Measurements from ENCODE around the gene SLC35A5. TPM values are rescaled to one million over a fixed set of nuclear protein-coding genes. Genes with fewer than 3 reads are reported as not detected.

The SLC35A5 gene
- total RNA-seq, 1 experiment from 2014 or later, result 20.4 TPM

- peaks cover 5% of the 10 kb centered on the region for H3K4me1 ChIP-seq (ENCODE audit: insufficient read depth, low read length, poor library complexity, severe bottlenecking)
- no TSS peak for BruUV-seq (replicated peaks)
Observed at GRCh38 chr3:112602217-112602838, 40.5 kb downstream of the SLC35A5 start.

DNA sequence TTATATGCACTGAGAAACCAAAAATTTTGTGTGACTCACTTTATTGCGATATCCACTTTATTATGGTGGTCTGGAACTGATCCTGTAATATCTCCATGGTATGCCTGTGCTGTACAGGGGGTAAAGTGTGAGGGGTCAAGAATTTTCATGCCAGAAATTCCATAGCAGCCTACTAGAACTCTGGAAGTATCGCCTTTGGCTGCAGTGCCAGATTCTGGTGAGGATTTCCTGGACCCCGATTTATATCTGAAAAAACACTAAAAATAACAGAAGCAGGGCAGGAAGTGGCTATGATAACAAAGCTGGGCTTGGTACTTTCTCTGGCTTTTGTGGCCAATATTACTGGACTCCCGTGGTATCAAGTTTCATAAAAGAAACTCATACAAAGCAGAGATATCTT is 42.7 kb downstream of the SLC35A5 start:
- no peak for TF ChIP-seq EZH2 (IDR thresholded peaks at IDR 0.05; ENCODE audit: borderline replicate concordance, low read depth, low read length, poor library complexity, severe bottlenecking)
- TF ChIP-seq, protein P1, sequence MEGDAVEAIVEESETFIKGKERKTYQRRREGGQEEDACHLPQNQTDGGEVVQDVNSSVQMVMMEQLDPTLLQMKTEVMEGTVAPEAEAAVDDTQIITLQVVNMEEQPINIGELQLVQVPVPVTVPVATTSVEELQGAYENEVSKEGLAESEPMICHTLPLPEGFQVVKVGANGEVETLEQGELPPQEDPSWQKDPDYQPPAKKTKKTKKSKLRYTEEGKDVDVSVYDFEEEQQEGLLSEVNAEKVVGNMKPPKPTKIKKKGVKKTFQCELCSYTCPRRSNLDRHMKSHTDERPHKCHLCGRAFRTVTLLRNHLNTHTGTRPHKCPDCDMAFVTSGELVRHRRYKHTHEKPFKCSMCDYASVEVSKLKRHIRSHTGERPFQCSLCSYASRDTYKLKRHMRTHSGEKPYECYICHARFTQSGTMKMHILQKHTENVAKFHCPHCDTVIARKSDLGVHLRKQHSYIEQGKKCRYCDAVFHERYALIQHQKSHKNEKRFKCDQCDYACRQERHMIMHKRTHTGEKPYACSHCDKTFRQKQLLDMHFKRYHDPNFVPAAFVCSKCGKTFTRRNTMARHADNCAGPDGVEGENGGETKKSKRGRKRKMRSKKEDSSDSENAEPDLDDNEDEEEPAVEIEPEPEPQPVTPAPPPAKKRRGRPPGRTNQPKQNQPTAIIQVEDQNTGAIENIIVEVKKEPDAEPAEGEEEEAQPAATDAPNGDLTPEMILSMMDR (conservative IDR thresholded peaks at IDR 0.05; ENCODE audit: low read depth, low read length), result no peak
- BruUV-seq (replicated peaks), result no TSS peak
- POLR2A ChIA-PET (ENCODE audit: low non-redundant PET), result no interaction called here
- intact Hi-C loops (cut with micrococcal nuclease; ENCODE audit: unreplicated experiment), result no loop called here
- no peaks in the 10 kb centered on the region for H3K9me3 ChIP-seq (ENCODE audit: low read depth, low read length, poor library complexity, severe bottlenecking)
- H3K36me3 ChIP-seq (ENCODE audit: insufficient read depth, low read length, poor library complexity, severe bottlenecking), result no peaks in the 10 kb centered on the region
- H3K4me1 ChIP-seq (ENCODE audit: insufficient read depth, low read length, poor library complexity, severe bottlenecking), result peaks cover 5% of the 10 kb centered on the region
- H3K27me3 ChIP-seq (replicated peaks; ENCODE audit: insufficient read depth, low read depth, low read length, poor library complexity), result no peaks in the 10 kb centered on the region
- no peak overlapping the region for H3K27ac ChIP-seq (ENCODE audit: low read depth, low read length, poor library complexity, severe bottlenecking)
- H3K4me3 ChIP-seq (ENCODE audit: low read depth, low read length, poor library complexity, severe bottlenecking), result no peak overlapping the region
- CTCF ChIA-PET, result no interaction called here
- DNase-seq (ENCODE audit: low spot score), result no peak

More at GRCh38 chr3:112602217-112602838, 40.5 kb downstream of the SLC35A5 start:
- intact Hi-C loops (cut with micrococcal nuclease; ENCODE audit: unreplicated experiment), result no loop called here
- ChIA-PET CTCF (no interaction called here), POLR2A (ENCODE audit: low non-redundant PET) (no interaction called here)
- Histone ChIP-seq H3K27me3 (replicated peaks; ENCODE audit: insufficient read depth, low read depth, low read length, poor library complexity) (no peaks in the 10 kb centered on the region), H3K27ac (ENCODE audit: low read depth, low read length, poor library complexity, severe bottlenecking) (no peak overlapping the region), H3K4me3 (ENCODE audit: low read depth, low read length, poor library complexity, severe bottlenecking) (no peak overlapping the region), H3K36me3 (ENCODE audit: insufficient read depth, low read length, poor library complexity, severe bottlenecking) (no peaks in the 10 kb centered on the region), H3K9me3 (ENCODE audit: low read depth, low read length, poor library complexity, severe bottlenecking) (no peaks in the 10 kb centered on the region)
- DNase-seq (ENCODE audit: low spot score), result no peak
- TF ChIP-seq, protein P1 (conservative IDR thresholded peaks at IDR 0.05; ENCODE audit: low read depth, low read length), result no peak
- no peak for TF ChIP-seq EZH2 (IDR thresholded peaks at IDR 0.05; ENCODE audit: borderline replicate concordance, low read depth, low read length, poor library complexity, severe bottlenecking)

- no peaks in the 10 kb centered on the region for H3K9me3 ChIP-seq (ENCODE audit: low read depth, low read length, poor library complexity, severe bottlenecking)
- H3K4me3 ChIP-seq (ENCODE audit: low read depth, low read length, poor library complexity, severe bottlenecking), result no peak overlapping the region
- ChIA-PET CTCF (no interaction called here), POLR2A (ENCODE audit: low non-redundant PET) (no interaction called here)
- H3K27ac ChIP-seq (ENCODE audit: low read depth, low read length, poor library complexity, severe bottlenecking), result no peak overlapping the region
- peaks cover 5% of the 10 kb centered on the region for H3K4me1 ChIP-seq (ENCODE audit: insufficient read depth, low read length, poor library complexity, severe bottlenecking)
- no peaks in the 10 kb centered on the region for H3K36me3 ChIP-seq (ENCODE audit: insufficient read depth, low read length, poor library complexity, severe bottlenecking)
- no peak for TF ChIP-seq EZH2 (IDR thresholded peaks at IDR 0.05; ENCODE audit: borderline replicate concordance, low read depth, low read length, poor library complexity, severe bottlenecking)
- TF ChIP-seq, protein P1 (conservative IDR thresholded peaks at IDR 0.05; ENCODE audit: low read depth, low read length), result no peak
- peak; percentile 24 for DNase-seq (ENCODE audit: low spot score)
- intact Hi-C loops (cut with micrococcal nuclease; ENCODE audit: unreplicated experiment), result no loop called here
- H3K27me3 ChIP-seq (replicated peaks; ENCODE audit: insufficient read depth, low read depth, low read length, poor library complexity), result no peaks in the 10 kb centered on the region
- no TSS peak for BruUV-seq (replicated peaks)
Observed at GRCh38 chr3:112605285-112605684, 43.4 kb downstream of the SLC35A5 start.
